RKO (cell line): Measurements from ENCODE around the gene PLCG2.
"Not testable (repeated sequence)": the region's sequence is repeated elsewhere in the genome, so short reads cannot be mapped to it uniquely, and the experiment has no call there.

Experiments
- DNase-seq: peaks from one replicate; pipeline ENCODE4 v3.0.0-alpha.2; 2016; ENCODE audit warnings: low spot score

The PLCG2 gene

GRCh38 chr16:81913222-81913621, 134.1 kb downstream of the PLCG2 start:
- DNase-seq, result no peak

GRCh38 chr16:81917375-81917774, 138.3 kb downstream of the PLCG2 start:
- no peak for DNase-seq

GRCh38 chr16:81918927-81919326, 139.8 kb downstream of the PLCG2 start:
- DNase-seq, result no peak

- no peak for DNase-seq
Observed at GRCh38 chr16:81920498-81920897, 141.4 kb downstream of the PLCG2 start.

GRCh38 chr16:81921085-81921814, 142.2 kb downstream of the PLCG2 start:
- DNase-seq, result no peak

- no peak for DNase-seq
Observed at GRCh38 chr16:81921843-81922584, 142.9 kb downstream of the PLCG2 start.

- no peak for DNase-seq
Observed at GRCh38 chr16:81923296-81923695, 144.2 kb downstream of the PLCG2 start.

GRCh38 chr16:81925016-81925415, 145.9 kb downstream of the PLCG2 start:
- DNase-seq, result no peak

GRCh38 chr16:81926036-81926435, 146.9 kb downstream of the PLCG2 start:
- no peak for DNase-seq

GRCh38 chr16:81927561-81928185, 148.6 kb downstream of the PLCG2 start:
- DNase-seq, result no peak

- DNase-seq, result no peak
Observed at GRCh38 chr16:81928271-81928918, 149.3 kb downstream of the PLCG2 start.

GRCh38 chr16:81928975-81929374, 149.9 kb downstream of the PLCG2 start:
- no peak for DNase-seq

GRCh38 chr16:81929841-81930240, 150.8 kb downstream of the PLCG2 start:
- no peak for DNase-seq

- DNase-seq, result no peak
Observed at GRCh38 chr16:81931927-81932326, 152.8 kb downstream of the PLCG2 start.

- no peak for DNase-seq
Observed at GRCh38 chr16:81932668-81933067, 153.6 kb downstream of the PLCG2 start.

- DNase-seq, result no peak
Observed at GRCh38 chr16:81933361-81933760, 154.3 kb downstream of the PLCG2 start.

GRCh38 chr16:81934711-81935110, 155.6 kb downstream of the PLCG2 start:
- not testable (repeated sequence) for DNase-seq

GRCh38 chr16:81936209-81937000, 157.3 kb downstream of the PLCG2 start:
- no peak for DNase-seq

GRCh38 chr16:81937305-81938038, 158.4 kb downstream of the PLCG2 start:
- no peak for DNase-seq

- no peak for DNase-seq
Observed at GRCh38 chr16:81938326-81939163, 159.5 kb downstream of the PLCG2 start.
